Measurements from ENCODE around the gene LIPC.

Gene LIPC

GRCh38 chr15:58427987-58428386 lies 3.8 kb upstream of the LIPC start:
- no peak for TF ChIP-seq Cebpa-rat (IDR thresholded peaks at IDR 0.05)
- Histone ChIP-seq H3K4me1 (peaks cover 34% of the 10 kb centered on the region), H3K27me3 (0 out of 2 replicates have a peak, but pooled peaks cover 5% of the 10 kb centered on the region), H4K20me1 (no peaks in the 10 kb centered on the region), H3K4me3 (no peak overlapping the region), H3K9me3 (peaks cover 10% of the 10 kb centered on the region), H3K4me2 (no peak overlapping the region), H3K27ac (no peak overlapping the region), H3K9ac (no peak overlapping the region), H3K36me3 (peaks cover 13% of the 10 kb centered on the region; the same call in 1 of the 2 replicates)

GRCh38 chr15:58430224-58430787 lies 1.5 kb upstream of the LIPC start:
- TF ChIP-seq Cebpa-rat (IDR thresholded peaks at IDR 0.05), result no peak
- Histone ChIP-seq H3K9ac (no peak overlapping the region), H3K27ac (no peak overlapping the region), H4K20me1 (no peaks in the 10 kb centered on the region), H3K4me3 (no peak overlapping the region), H3K27me3 (0 out of 2 replicates have a peak, but pooled peaks cover 5% of the 10 kb centered on the region), H3K9me3 (peaks cover 10% of the 10 kb centered on the region), H3K4me1 (peaks cover 57% of the 10 kb centered on the region), H3K36me3 (no peaks in the 10 kb centered on the region), H3K4me2 (no peak overlapping the region)

- H3K27ac ChIP-seq, result no peak overlapping the region
- no peak for TF ChIP-seq Cebpa-rat (IDR thresholded peaks at IDR 0.05)
- 0 out of 2 replicates have a peak, but pooled peaks cover 5% of the 10 kb centered on the region for H3K27me3 ChIP-seq
- no peak overlapping the region for H3K4me3 ChIP-seq
- H3K9me3 ChIP-seq, result peaks cover 10% of the 10 kb centered on the region
- no peak overlapping the region for H3K9ac ChIP-seq
- peaks cover 67% of the 10 kb centered on the region for H3K4me1 ChIP-seq
- no peaks in the 10 kb centered on the region for H3K36me3 ChIP-seq
- no peaks in the 10 kb centered on the region for H4K20me1 ChIP-seq
- H3K4me2 ChIP-seq, result peak overlapping the region; percentile 86
These were observed 610 bp downstream of the LIPC start for GRCh38 chr15:58432401-58432800.

GRCh38 chr15:58433597-58434333 lies 2.0 kb downstream of the LIPC start:
- no peak for TF ChIP-seq Cebpa-rat (IDR thresholded peaks at IDR 0.05)
- peaks cover 16% of the 10 kb centered on the region for H3K9me3 ChIP-seq
- H3K4me3 ChIP-seq, result peak overlapping the region; percentile 19; the same call in 1 of the 2 replicates
- peaks cover 79% of the 10 kb centered on the region for H3K4me1 ChIP-seq
- no peak overlapping the region; the same call in 1 of the 2 replicates for H3K27ac ChIP-seq
- peaks cover 8% of the 10 kb centered on the region; the same call in 1 of the 2 replicates for H3K36me3 ChIP-seq
- no peaks in the 10 kb centered on the region for H4K20me1 ChIP-seq
- H3K9ac ChIP-seq, result no peak overlapping the region; the same call in 1 of the 2 replicates
- 0 out of 2 replicates have a peak, but pooled peaks cover 5% of the 10 kb centered on the region for H3K27me3 ChIP-seq
- H3K4me2 ChIP-seq, result peak overlapping the region; percentile 86

DNA sequence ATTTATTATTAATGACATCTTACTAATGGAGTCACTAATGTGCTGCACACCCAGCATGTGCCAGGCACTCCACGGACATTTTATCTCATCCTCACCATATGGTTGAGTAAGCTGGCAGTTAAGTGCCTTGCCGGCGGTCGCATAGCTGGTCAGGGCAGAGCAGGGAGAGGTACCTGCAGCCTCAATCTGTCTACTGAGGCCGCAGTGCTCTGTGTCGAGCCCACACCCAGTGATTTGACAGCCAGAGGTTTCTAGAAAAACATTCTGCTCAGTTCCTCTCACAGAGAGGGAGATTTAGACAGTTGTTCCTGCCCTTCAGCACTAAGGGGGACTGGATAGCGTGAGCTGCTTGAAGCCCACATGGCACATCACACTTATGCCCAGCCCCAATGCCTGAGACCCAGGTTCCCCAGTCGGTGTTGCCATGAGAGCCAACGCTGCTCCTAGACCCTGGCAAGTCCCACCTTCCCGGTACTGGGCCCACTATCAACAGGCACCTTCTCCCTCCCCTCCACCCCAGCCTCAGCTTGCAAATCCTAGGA lies 2.6 kb downstream of the LIPC start:
- Histone ChIP-seq H3K27me3 (0 out of 2 replicates have a peak, but pooled peaks cover 5% of the 10 kb centered on the region), H3K9ac (peak overlapping the region; percentile 13; the same call in 1 of the 2 replicates), H3K4me3 (0 out of 2 replicates have a peak overlapping the region, but pooled peaks have one; percentile 13), H3K4me1 (peaks cover 85% of the 10 kb centered on the region), H4K20me1 (no peaks in the 10 kb centered on the region), H3K4me2 (peak overlapping the region; percentile 86), H3K36me3 (peaks cover 8% of the 10 kb centered on the region; the same call in 1 of the 2 replicates), H3K9me3 (peaks cover 16% of the 10 kb centered on the region), H3K27ac (peak overlapping the region; percentile 59)
- TF ChIP-seq Cebpa-rat (IDR thresholded peaks at IDR 0.05), result no peak

GRCh38 chr15:58436552-58436951 lies 4.8 kb downstream of the LIPC start:
- Histone ChIP-seq H3K4me2 (no peak overlapping the region), H3K9ac (no peak overlapping the region), H3K27me3 (0 out of 2 replicates have a peak, but pooled peaks cover 5% of the 10 kb centered on the region), H3K27ac (no peak overlapping the region), H3K4me1 (peaks cover 97% of the 10 kb centered on the region), H3K36me3 (peaks cover 8% of the 10 kb centered on the region; the same call in 1 of the 2 replicates), H3K9me3 (peaks cover 7% of the 10 kb centered on the region; the same call in 1 of the 2 replicates), H3K4me3 (no peak overlapping the region), H4K20me1 (no peaks in the 10 kb centered on the region)
- TF ChIP-seq Cebpa-rat (IDR thresholded peaks at IDR 0.05), result no peak

DNA sequence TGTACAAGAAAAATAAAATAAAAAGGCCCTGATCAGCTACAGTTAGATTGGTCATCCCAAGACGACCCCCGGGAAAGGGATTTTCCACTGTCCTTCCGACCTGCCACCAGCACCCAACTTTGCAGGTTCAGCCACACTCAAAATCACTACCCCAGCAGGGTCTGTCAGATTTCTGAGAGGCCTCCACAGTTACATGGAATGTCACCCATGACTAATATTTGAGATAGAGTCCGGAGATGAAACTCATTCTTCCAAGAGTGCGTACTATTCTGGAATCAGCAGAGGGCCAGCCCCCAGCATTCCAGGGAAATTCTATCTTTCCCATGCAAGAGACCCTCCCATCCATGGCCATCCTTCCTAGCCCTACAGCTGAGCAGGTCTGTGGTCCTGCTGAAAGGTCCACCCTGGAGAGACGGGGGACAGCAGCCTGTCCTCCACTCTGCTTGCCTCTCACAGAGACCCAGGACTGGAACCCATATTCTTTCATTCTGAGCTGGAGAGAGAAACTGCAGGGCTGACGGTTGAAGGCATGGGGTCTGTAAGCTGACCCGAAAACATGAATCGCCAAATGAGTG lies 5.8 kb downstream of the LIPC start:
- Histone ChIP-seq H3K9me3 (peaks cover 7% of the 10 kb centered on the region; the same call in 1 of the 2 replicates), H3K27me3 (0 out of 2 replicates have a peak, but pooled peaks cover under 1% of the 10 kb centered on the region), H4K20me1 (no peaks in the 10 kb centered on the region), H3K36me3 (peaks cover 8% of the 10 kb centered on the region; the same call in 1 of the 2 replicates), H3K9ac (no peak overlapping the region), H3K4me2 (no peak overlapping the region), H3K4me1 (peaks cover 97% of the 10 kb centered on the region), H3K27ac (no peak overlapping the region), H3K4me3 (no peak overlapping the region)
- TF ChIP-seq Cebpa-rat (IDR thresholded peaks at IDR 0.05), result no peak

DNA sequence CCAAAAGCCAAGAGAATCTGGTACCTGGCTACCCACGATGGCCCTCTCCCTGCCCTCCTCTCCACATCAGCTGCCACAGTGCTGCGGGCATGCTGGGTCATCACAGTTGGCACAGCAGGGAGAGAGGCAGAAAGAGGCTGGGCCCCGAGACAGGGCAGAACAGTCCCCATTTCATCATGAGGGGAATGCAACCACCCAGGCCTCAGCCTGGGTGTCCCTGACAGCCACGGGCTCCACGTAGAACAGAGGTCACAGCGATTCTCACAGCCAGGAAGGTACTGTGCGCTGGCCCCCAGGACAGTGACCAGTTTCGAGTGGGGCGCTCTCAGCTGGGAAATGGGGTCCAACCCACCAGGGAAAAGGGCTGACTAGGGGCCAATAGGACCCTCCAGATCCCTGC lies 6.3 kb downstream of the LIPC start:
- no peak overlapping the region for H3K9ac ChIP-seq
- no peak overlapping the region for H3K4me3 ChIP-seq
- no peak overlapping the region; the same call in 1 of the 2 replicates for H3K27ac ChIP-seq
- peaks cover 7% of the 10 kb centered on the region; the same call in 1 of the 2 replicates for H3K9me3 ChIP-seq
- no peak for TF ChIP-seq Cebpa-rat (IDR thresholded peaks at IDR 0.05)
- no peak overlapping the region for H3K4me2 ChIP-seq
- peaks cover 97% of the 10 kb centered on the region for H3K4me1 ChIP-seq
- H3K36me3 ChIP-seq, result peaks cover 8% of the 10 kb centered on the region; the same call in 1 of the 2 replicates
- H4K20me1 ChIP-seq, result no peaks in the 10 kb centered on the region
- no peaks in the 10 kb centered on the region for H3K27me3 ChIP-seq

GRCh38 chr15:58438956-58439355 lies 7.2 kb downstream of the LIPC start:
- H3K27ac ChIP-seq, result 0 out of 2 replicates have a peak overlapping the region, but pooled peaks have one; percentile 55

More at GRCh38 chr15:58438956-58439355, 7.2 kb downstream of the LIPC start:
- TF ChIP-seq Cebpa-rat (IDR thresholded peaks at IDR 0.05), result no peak
- H3K4me3 ChIP-seq, result no peak overlapping the region
- H3K9me3 ChIP-seq, result peaks cover 7% of the 10 kb centered on the region; the same call in 1 of the 2 replicates
- H4K20me1 ChIP-seq, result no peaks in the 10 kb centered on the region
- peak overlapping the region; percentile 5; the same call in 1 of the 2 replicates for H3K4me2 ChIP-seq
- no peaks in the 10 kb centered on the region for H3K27me3 ChIP-seq
- peaks cover 92% of the 10 kb centered on the region for H3K4me1 ChIP-seq
- H3K36me3 ChIP-seq, result peaks cover 8% of the 10 kb centered on the region; the same call in 1 of the 2 replicates
- no peak overlapping the region for H3K9ac ChIP-seq
